ENCODE measurements around the gene ITPR1. TPM values are rescaled to one million over a fixed set of nuclear protein-coding genes. Genes with fewer than 3 reads are reported as not detected.

The ITPR1 gene
- total RNA-seq (2022; extraction: Qiagen RNA extraction; ENCODE audit: low read depth): 4.9 to 7.8 TPM (median 6.1 TPM) in 5 replicates

GRCh38 chr3:4493014-4493940 is at the start of gene ITPR1:
TSS of gene ITPR1 (plus strand) at chr3:4493348. CDS start at chr3:4516492, 23,144 bp downstream.

GRCh38 chr3:4466741-4467521 is 26.2 kb upstream of the ITPR1 start, which contains the start of gene SUMF1:
TSS of gene SUMF1 (minus strand) at chr3:4467269. CDS start at chr3:4467245, 24 bp downstream.

Other genes with a start within 250 kb of the ITPR1 start
- gene SETMAR, start 190.0 kb upstream of the ITPR1 start, total RNA-seq (2022; extraction: Qiagen RNA extraction; ENCODE audit: low read depth): 8.3 to 9.1 TPM (median 8.9 TPM) in 5 replicates
- 20.4 to 21.8 TPM (median 21.7 TPM) in 5 replicates for gene SUMF1, start 26.1 kb upstream of the ITPR1 start, total RNA-seq (2022; extraction: Qiagen RNA extraction; ENCODE audit: low read depth)